RWPE2 (cell line): ENCODE measurements around the gene PERCC1.

Experiments used
- ATAC-seq: fragments of 200-7000 bp; cut with Tn5 transposase; 3 replicates; pipeline ENCODE4 v1.9.1; 2021; ENCODE audit warnings: low read depth
- DNase-seq: peaks from one replicate; pipeline ENCODE4 v3.0.0-alpha.2; 2020; ENCODE audit warnings: low spot score
- H3K27ac ChIP-seq: fragments of 450-650 bp; 2 replicates; pipeline ENCODE4 v1.5.1; 2017; ENCODE audit warnings: mild to moderate bottlenecking; ENCODE audit not compliant: poor library complexity, severe bottlenecking
- H3K27me3 ChIP-seq: fragments of 250-450 bp; sonication (Bioruptor Pico); 2 replicates; pipeline ENCODE4 v1.5.1; 2021; ENCODE audit warnings: mild to moderate bottlenecking, moderate library complexity; ENCODE audit not compliant: insufficient read depth, poor library complexity, severe bottlenecking
- H3K36me3 ChIP-seq: fragments of 250-450 bp; sonication (Bioruptor Pico); 2 replicates; pipeline ENCODE4 v1.5.1; 2020; ENCODE audit warnings: low read depth, mild to moderate bottlenecking, moderate library complexity
- H3K4me1 ChIP-seq: fragments of 250-450 bp; sonication (Bioruptor Pico); 2 replicates; pipeline ENCODE4 v1.5.1; 2021; ENCODE audit warnings: mild to moderate bottlenecking, moderate library complexity; ENCODE audit not compliant: insufficient read depth, poor library complexity, severe bottlenecking
- H3K4me3 ChIP-seq: fragments of 250-450 bp; sonication (Bioruptor Pico); 2 replicates; pipeline ENCODE4 v1.5.1; 2021; ENCODE audit warnings: mild to moderate bottlenecking, moderate library complexity; ENCODE audit not compliant: severe bottlenecking
- H3K9me3 ChIP-seq: fragments of 250-450 bp; sonication (Bioruptor Pico); 2 replicates; pipeline ENCODE4 v1.5.1; 2021; ENCODE audit warnings: mild to moderate bottlenecking, moderate library complexity; ENCODE audit not compliant: severe bottlenecking
- TF ChIP-seq, protein P1 (sequence below): fragments of 450-650 bp; IDR thresholded peaks from one replicate; pipeline ENCODE4 v1.5.1; 2017; ENCODE audit warnings: mild to moderate bottlenecking, moderate library complexity; ENCODE audit not compliant: poor library complexity, severe bottlenecking

PERCC1 gene

DNA sequence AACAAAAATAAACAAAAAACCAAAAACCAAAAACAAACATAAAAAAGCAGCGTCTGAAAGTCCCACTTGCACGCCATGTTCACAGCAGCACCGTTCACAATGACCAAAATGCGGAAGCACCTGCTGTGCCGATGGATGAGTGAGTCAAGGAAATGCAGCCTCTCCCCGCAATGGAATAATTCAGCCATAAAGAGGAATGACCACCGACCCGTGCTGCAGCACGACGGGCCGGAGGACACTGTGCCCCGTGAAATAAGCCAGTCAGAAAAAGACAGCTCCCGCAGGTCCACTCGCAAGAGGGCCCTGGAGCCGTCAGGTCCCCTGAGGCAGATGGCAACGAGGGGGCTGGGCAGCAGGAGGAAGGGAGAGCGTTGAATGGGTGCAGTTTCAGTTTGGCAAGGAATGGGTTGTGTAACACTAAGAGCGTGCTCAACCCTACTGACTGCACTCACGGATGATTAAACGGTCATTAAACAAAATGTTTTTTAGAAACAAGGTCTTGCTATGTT is 38.9 kb downstream of the PERCC1 start:
- H3K27ac ChIP-seq = no peak overlapping the region
- TF ChIP-seq, protein P1, sequence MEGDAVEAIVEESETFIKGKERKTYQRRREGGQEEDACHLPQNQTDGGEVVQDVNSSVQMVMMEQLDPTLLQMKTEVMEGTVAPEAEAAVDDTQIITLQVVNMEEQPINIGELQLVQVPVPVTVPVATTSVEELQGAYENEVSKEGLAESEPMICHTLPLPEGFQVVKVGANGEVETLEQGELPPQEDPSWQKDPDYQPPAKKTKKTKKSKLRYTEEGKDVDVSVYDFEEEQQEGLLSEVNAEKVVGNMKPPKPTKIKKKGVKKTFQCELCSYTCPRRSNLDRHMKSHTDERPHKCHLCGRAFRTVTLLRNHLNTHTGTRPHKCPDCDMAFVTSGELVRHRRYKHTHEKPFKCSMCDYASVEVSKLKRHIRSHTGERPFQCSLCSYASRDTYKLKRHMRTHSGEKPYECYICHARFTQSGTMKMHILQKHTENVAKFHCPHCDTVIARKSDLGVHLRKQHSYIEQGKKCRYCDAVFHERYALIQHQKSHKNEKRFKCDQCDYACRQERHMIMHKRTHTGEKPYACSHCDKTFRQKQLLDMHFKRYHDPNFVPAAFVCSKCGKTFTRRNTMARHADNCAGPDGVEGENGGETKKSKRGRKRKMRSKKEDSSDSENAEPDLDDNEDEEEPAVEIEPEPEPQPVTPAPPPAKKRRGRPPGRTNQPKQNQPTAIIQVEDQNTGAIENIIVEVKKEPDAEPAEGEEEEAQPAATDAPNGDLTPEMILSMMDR = no peak
- no peaks in the 10 kb centered on the region for H3K36me3 ChIP-seq
- no peaks in the 10 kb centered on the region for H3K4me1 ChIP-seq
- no peaks in the 10 kb centered on the region for H3K27me3 ChIP-seq
- DNase-seq (no peak), ATAC-seq (no peak)
- H3K9me3 ChIP-seq = no peaks in the 10 kb centered on the region
- H3K4me3 ChIP-seq = no peak overlapping the region

DNA sequence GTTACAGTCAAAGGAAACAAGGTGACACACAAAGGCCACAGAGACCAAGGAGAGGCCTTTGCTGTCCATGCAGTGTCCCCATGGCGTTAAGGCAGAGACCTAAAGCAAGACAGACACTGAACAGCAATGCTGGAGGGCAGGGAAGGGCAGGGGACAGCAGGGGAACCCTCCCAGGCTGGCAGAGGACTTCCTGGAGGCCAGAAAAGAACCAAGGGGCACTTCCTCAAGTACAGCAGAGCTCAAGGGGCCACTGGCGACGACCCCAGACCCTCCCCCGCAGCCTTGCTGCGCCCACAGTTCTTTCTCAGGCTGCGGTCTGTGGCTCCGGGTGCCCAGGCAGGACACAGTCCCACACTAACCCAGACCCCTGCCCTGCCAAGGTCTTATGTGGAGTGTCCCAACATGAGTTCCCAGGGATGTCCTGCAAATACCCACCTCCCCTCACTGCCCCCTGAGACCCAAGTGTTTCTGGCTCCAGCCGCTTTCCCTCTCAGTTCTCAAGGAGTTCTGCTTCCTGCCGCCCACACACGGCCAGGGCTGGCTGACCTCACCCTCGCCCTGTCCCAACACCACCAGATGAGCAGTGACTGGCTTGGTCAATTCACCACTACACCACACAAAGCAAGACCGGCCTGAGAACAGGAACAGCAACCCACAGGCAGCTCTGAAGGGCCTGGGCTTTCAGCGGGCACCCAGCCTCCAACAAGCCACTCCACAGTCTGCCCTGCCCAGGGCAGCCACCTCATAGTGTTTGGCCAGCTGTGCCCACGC is 39.8 kb downstream of the PERCC1 start:
- no peak overlapping the region for H3K4me3 ChIP-seq
- H3K36me3 ChIP-seq = no peaks in the 10 kb centered on the region
- ATAC-seq (no peak), DNase-seq (peak; percentile 44)
- H3K27ac ChIP-seq = no peak overlapping the region
- no peaks in the 10 kb centered on the region for H3K4me1 ChIP-seq
- H3K9me3 ChIP-seq = no peaks in the 10 kb centered on the region
- H3K27me3 ChIP-seq = no peaks in the 10 kb centered on the region
- TF ChIP-seq, protein P1 = no peak

DNA sequence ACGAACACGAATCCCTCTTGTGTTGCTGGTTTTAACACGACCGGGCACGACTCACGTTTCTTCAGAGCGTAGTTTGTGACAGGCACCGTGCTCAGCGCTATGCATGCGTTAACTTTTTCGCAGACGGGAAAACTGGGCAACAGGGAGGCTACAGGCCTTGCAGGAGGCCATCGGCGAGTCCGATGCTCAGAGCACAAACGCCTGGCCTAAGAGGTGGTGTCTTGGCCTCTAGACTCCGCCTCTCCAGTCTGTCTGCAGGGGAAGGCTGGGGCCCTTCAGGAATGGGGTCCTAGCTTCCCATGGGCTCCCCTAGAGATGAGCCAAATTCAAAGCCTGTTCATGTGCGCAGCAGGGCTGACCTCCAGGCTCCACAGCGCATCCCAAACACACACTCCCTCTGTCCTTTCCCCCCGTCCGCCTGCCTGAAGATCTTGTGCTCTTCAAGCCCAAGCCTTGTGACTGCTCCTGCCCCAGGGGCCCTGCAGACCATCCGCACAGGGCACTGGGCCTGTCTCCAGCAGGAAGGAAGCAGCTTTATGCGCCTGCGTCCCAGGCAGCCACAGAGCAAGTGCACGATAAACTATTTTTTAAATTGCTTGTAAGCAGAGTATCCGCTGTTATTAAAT is 40.8 kb downstream of the PERCC1 start:
- no peak overlapping the region for H3K4me3 ChIP-seq
- H3K27ac ChIP-seq = no peak overlapping the region
- ATAC-seq = no peak

DNA sequence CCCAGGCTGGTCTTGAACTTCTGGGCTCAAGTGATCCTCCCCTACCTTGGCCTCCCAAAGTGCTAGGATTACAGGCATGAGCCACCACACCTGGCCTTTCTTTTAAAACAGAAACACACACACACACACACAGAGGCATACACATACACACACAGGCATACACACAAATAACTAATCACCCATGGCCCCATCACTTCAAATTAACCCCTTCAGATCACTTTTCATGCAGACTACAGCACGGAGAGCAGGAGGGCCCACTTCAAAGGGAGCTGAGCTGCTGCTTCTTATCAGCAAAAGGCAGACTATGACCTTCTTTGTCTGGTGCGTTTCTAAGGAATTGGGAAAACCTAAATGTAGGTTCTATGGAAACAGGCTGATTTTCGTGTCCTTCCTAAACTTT is 42.1 kb downstream of the PERCC1 start:
- H3K4me1 ChIP-seq = no peaks in the 10 kb centered on the region
- H3K9me3 ChIP-seq = peaks cover 3% of the 10 kb centered on the region
- no peak for ATAC-seq
- H3K27ac ChIP-seq = no peak overlapping the region
- no peak overlapping the region for H3K4me3 ChIP-seq
- H3K36me3 ChIP-seq = no peaks in the 10 kb centered on the region
- no peaks in the 10 kb centered on the region for H3K27me3 ChIP-seq
- TF ChIP-seq, protein P1 = no peak
- no peak for DNase-seq

More for the DNA sequence above, 40.8 kb downstream of the PERCC1 start:
- no peaks in the 10 kb centered on the region for H3K36me3 ChIP-seq
- H3K9me3 ChIP-seq = no peaks in the 10 kb centered on the region
- peak; percentile 59 for DNase-seq
- TF ChIP-seq, protein P1 = no peak
- H3K4me1 ChIP-seq = no peaks in the 10 kb centered on the region
- no peaks in the 10 kb centered on the region for H3K27me3 ChIP-seq
